Ishikawa (cell line): ENCODE results near the gene GIPC1.
A peak's percentile ranks its signal among the peaks of the same experiment; 100 is the strongest.

ENCODE experiments used
- CEBPB ChIP-seq: IDR thresholded peaks from 2 replicates; pipeline ENCODE4 v1.6.1; 2012
- CREB1 ChIP-seq: IDR thresholded peaks from 2 replicates; pipeline ENCODE4 v1.6.1; 2012; ENCODE audit warnings: low read depth
- EGR1 ChIP-seq: IDR thresholded peaks from 2 replicates; pipeline ENCODE4 v1.6.1; 2012
- EP300 ChIP-seq: IDR thresholded peaks from 2 replicates; pipeline ENCODE4 v1.6.1; 2012; ENCODE audit warnings: borderline replicate concordance
- FOXM1 ChIP-seq: IDR thresholded peaks from 2 replicates; pipeline ENCODE4 v1.6.1; 2012; ENCODE audit warnings: low read depth, borderline replicate concordance
- MAX ChIP-seq: IDR thresholded peaks from 2 replicates; pipeline ENCODE4 v1.6.1; 2012
- NFIC ChIP-seq: IDR thresholded peaks from 2 replicates; pipeline ENCODE4 v1.6.1; 2012
- RAD21 ChIP-seq: IDR thresholded peaks from 2 replicates; pipeline ENCODE4 v1.6.1; 2012; ENCODE audit warnings: low read depth
- REST ChIP-seq: IDR thresholded peaks from 2 replicates; pipeline ENCODE4 v1.6.1; 2012; ENCODE audit warnings: low read depth, mild to moderate bottlenecking
- TAF1 ChIP-seq: IDR thresholded peaks from 2 replicates; pipeline ENCODE4 v1.6.1; 2012; ENCODE audit warnings: low read depth, mild to moderate bottlenecking
- TEAD4 ChIP-seq: IDR thresholded peaks from 2 replicates; pipeline ENCODE4 v1.6.1; 2012
- USF1 ChIP-seq: IDR thresholded peaks from 2 replicates; pipeline ENCODE4 v1.6.1; 2012
- YY1 ChIP-seq: IDR thresholded peaks from 2 replicates; pipeline ENCODE4 v1.6.1; 2012; ENCODE audit warnings: low read depth
- ZBTB7A ChIP-seq: IDR thresholded peaks from 2 replicates; pipeline ENCODE4 v1.6.1; 2012; ENCODE audit warnings: low read depth

- TF ChIP-seq YY1 (no peak), EP300 (no peak), NFIC (no peak), REST (no peak), MAX (no peak), TAF1 (no peak), CEBPB (peak; percentile 42; the same call in 1 of the 2 replicates), EGR1 (no peak), ZBTB7A (0 out of 2 replicates have a peak, but pooled peaks have one; percentile 40), RAD21 (no peak), FOXM1 (no peak), CREB1 (no peak), TEAD4 (no peak), USF1 (no peak)
Observed at GRCh38 chr19:14528419-14529253, 32.7 kb upstream of the GIPC1 start.
